Astrocyte of the spinal cord (primary cell): ENCODE data around the gene PRDM11.
A peak's percentile ranks its signal among the peaks of the same experiment; 100 is the strongest.
"Not testable (repeated sequence)": the region's sequence is repeated elsewhere in the genome, so short reads cannot be mapped to it uniquely, and the experiment has no call there.

Experiments used
- DNase-seq: peaks from one replicate; pipeline ENCODE4 v3.0.0; 2011; ENCODE audit warnings: low read depth, low spot score
- H3K4me3 ChIP-seq: 2 replicates; pipeline ENCODE4 v1.5.1; 2011; ENCODE audit warnings: low read depth, mild to moderate bottlenecking, low read length, moderate library complexity
- CTCF ChIP-seq: IDR thresholded peaks from 2 replicates; pipeline ENCODE4 v1.5.1; 2012; ENCODE audit warnings: low read depth, mild to moderate bottlenecking, low read length, inconsistent platforms
- in situ Hi-C: cut with HindIII; loops from 2 replicates; pipeline ENCODE4 v1.10.0; 2017; ENCODE audit warnings: low sequenced_read_pairs

PRDM11 gene

DNA sequence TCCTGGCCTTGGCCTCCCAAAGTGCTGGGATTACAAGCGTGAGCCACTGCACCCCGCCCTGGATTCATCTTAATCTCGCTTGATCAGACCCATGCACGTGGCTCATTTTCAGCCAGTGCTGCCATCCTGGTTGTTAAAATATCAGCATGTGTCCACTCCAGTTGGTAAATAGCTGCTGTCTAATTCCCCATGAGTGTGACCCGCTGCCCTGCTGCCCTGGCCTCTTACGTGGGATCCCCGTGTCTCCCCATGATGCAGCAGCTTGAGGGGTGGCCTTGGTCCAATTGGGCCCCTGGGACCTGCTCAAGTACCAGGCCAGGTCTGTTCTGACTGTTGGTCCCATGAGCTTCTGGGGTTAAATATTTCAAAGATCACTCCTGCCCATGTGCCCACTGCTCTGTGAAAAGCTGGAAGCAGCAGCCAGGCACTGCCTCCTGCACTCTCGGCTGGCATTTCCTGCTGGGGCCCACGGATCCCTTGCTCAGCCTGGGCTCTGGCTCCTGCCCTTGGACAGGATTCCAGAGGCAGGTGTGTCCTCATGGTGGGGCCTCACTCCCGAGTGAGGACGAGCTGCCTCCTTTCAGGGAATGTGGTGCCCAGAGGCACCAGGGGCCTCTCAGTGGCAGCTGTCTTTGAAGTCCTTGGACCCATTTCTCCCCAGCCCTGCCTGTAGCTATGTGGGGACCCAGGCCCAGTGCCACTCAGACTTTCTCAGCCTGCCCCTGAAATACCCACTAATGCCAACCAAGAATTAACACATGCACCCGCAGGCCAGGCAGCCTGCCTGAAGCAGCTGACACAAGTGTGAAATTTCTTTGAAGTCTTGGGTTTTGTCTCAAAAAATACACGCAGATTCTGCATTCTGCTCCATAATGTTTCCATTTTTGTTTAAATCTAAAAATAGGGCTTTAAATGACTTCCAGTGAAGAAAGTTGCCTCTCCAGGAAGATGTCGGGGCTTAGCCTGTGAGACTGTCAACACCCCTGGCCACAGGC lies 38.1 kb upstream of the PRDM11 start:
- no peak for DNase-seq
- in situ Hi-C loops: loop anchor here (25.0 kb wide), 1 partner anchor 229 kb away; no protein-coding TSS in a partner anchor
- H3K4me3 ChIP-seq: no peak overlapping the region
- TF ChIP-seq CTCF: no peak

DNA sequence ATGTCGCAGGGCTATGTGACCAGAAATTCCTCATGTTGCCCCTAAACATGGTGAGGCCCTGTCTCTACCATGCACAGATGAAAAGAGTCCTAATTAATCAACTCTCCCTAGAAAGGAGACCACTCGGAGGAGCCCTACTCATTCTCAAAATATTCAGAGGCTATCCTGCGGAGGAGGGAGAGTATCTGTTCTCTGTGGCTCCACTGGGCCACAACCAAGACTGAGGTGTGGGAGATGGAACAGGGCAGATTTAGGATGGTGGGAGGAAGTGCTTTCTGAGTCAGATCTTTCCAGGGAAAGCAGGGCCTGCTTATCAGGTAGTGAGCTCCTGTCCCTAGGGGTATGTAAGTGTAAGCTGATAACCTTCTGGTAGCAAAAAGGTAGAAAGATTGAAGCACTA lies 37.0 kb upstream of the PRDM11 start:
- no peak for DNase-seq
- in situ Hi-C loops: loop anchor here (25.0 kb wide), 1 partner anchor 228 kb away; no protein-coding TSS in a partner anchor
- TF ChIP-seq CTCF: no peak
- H3K4me3 ChIP-seq: no peak overlapping the region

DNA sequence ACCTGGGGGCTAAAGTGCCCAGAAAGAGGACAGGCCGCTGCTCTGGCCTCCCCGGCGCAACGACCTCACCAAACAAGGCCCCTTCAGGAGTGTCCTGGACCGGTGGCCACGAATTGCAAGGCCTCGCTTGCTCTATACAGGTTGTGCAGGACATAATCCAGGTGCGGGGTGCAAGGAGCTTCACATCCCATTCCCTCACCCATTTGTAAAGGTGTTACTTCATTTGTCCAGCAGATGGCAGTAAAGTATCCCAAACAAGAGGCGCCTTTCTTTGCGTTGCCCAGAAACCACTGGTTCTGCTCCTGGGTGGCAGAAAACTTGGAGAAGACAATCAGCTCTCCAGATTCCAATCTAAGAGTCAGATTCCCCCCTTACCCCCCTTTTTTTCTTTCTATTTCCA lies 35.9 kb upstream of the PRDM11 start:
- in situ Hi-C loops: loop anchor here (25.0 kb wide), 1 partner anchor 227 kb away; no protein-coding TSS in a partner anchor
- TF ChIP-seq CTCF: peak; percentile 67
- DNase-seq: peak; percentile 70
- H3K4me3 ChIP-seq: no peak overlapping the region

DNA sequence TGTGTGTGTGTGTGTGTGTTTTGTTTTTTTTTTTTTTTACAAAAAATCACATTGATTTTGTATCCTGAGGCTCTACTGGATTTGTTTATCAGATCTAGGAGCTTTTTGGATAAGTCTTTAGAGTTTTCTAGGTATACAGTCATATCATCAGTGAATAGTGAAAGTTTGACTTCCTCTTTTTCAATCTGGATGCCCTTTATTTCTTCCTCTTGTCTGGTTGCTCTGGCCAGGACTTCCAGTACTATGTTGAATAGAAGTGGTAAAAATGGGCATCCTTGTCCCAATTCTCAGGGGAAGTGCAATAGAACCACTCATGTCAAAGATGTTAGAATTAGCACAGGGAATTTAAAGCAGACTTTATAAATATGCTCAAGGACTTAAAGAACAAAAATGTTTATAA lies 32.6 kb upstream of the PRDM11 start:
- no peak for TF ChIP-seq CTCF
- no peak for DNase-seq
- H3K4me3 ChIP-seq: no peak overlapping the region
- in situ Hi-C loops: loop anchor here (25.0 kb wide), 1 partner anchor 223 kb away; no protein-coding TSS in a partner anchor

GRCh38 chr11:45127836-45128235 lies 18.6 kb upstream of the PRDM11 start:
- H3K4me3 ChIP-seq, in situ Hi-C loops, DNase-seq: not testable (repeated sequence)

DNA sequence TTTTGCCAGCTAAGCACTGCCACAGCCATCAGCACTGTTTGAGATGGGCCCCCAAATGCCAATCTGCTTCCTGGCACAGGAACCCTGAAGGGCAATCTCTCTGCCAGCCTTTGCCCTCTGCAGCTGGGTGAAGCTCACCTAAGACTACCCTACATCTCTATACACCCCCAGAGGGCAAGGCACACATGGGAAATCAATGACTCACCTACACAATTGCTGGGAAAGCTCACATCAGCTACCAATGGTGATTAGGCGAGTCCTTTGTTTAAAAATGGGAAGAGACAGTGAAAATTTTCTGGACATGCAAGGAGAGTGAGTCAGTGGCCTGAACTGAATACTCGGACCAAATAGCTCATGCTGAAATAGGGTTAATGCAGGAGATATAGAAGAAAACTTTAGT lies 12.6 kb upstream of the PRDM11 start:
- H3K4me3 ChIP-seq: no peak overlapping the region
- no peak for TF ChIP-seq CTCF
- DNase-seq: no peak
- in situ Hi-C loops: no loop called here

- in situ Hi-C loops: no loop called here
- TF ChIP-seq CTCF: no peak
- no peak for DNase-seq
- H3K4me3 ChIP-seq: no peak overlapping the region
These were observed 5.3 kb upstream of the PRDM11 start for GRCh38 chr11:45141171-45141570.
